OCI-LY1 (cell line): Measurements from ENCODE around the gene GAS6.

Source experiments
- H2AFZ ChIP-seq: fragments of 200-600 bp; sonication (generic), shearing (Covaris generic); 2 replicates; pipeline ENCODE4 v1.6.0; 2014; ENCODE audit warnings: antibody characterized with exemption, mild to moderate bottlenecking, low read length
- H3F3A ChIP-seq: fragments of 200-600 bp; sonication (generic), shearing (Covaris generic); 2 replicates; pipeline ENCODE4 v1.6.0; 2014; ENCODE audit warnings: mild to moderate bottlenecking, antibody characterized with exemption, low read length, moderate library complexity; ENCODE audit not compliant: insufficient read depth
- H3K27ac ChIP-seq: fragments of 200-600 bp; sonication (generic); 2 replicates; pipeline ENCODE4 v1.5.1; 2014; ENCODE audit warnings: low read length, mixed run types, mild to moderate bottlenecking, low read depth; ENCODE audit not compliant: poor library complexity, severe bottlenecking
- H3K27me3 ChIP-seq: fragments of 200-600 bp; sonication (generic); 2 replicates; pipeline ENCODE4 v1.6.0; 2014; ENCODE audit warnings: antibody characterized with exemption, mild to moderate bottlenecking, low read length, moderate library complexity; ENCODE audit not compliant: insufficient read depth
- H3K36me3 ChIP-seq: fragments of 200-600 bp; sonication (generic); 2 replicates; pipeline ENCODE4 v1.6.1; 2014; ENCODE audit warnings: mild to moderate bottlenecking, antibody characterized with exemption, low read length, moderate library complexity, mixed read lengths; ENCODE audit not compliant: insufficient read depth
- H3K4me1 ChIP-seq: fragments of 200-600 bp; sonication (generic); 2 replicates; pipeline ENCODE4 v1.5.1; 2014; ENCODE audit warnings: mild to moderate bottlenecking, low read length, moderate library complexity; ENCODE audit not compliant: insufficient read depth, severe bottlenecking
- H3K4me2 ChIP-seq: fragments of 200-600 bp; sonication (generic), shearing (Covaris generic); 2 replicates; pipeline ENCODE4 v1.6.1; 2014; ENCODE audit warnings: low read length
- H3K4me3 ChIP-seq: fragments of 200-600 bp; sonication (generic); 2 replicates; pipeline ENCODE4 v1.5.1; 2014; ENCODE audit warnings: low read length, low read depth, mild to moderate bottlenecking, mixed read lengths; ENCODE audit not compliant: poor library complexity, severe bottlenecking
- H3K79me2 ChIP-seq: fragments of 200-600 bp; shearing (Covaris generic); 2 replicates; pipeline ENCODE4 v1.6.1; 2016; ENCODE audit warnings: mixed run types, low read length, mixed read lengths; ENCODE audit not compliant: insufficient read depth
- H3K9ac ChIP-seq: fragments of 200-600 bp; sonication (generic), shearing (Covaris generic); 2 replicates; pipeline ENCODE4 v1.6.1; 2014; ENCODE audit warnings: mild to moderate bottlenecking, low read length, mixed read lengths
- H3K9me2 ChIP-seq: fragments of 200-600 bp; sonication (generic), shearing (Covaris generic); 2 replicates; pipeline ENCODE4 v1.6.1; 2014; ENCODE audit warnings: low read depth, mild to moderate bottlenecking, low read length, mixed read lengths
- H3K9me3 ChIP-seq: fragments of 200-600 bp; shearing (Covaris generic); 2 replicates; pipeline ENCODE4 v1.6.1; 2014; ENCODE audit warnings: low read length, mixed read lengths
- H4K20me1 ChIP-seq: fragments of 200-600 bp; sonication (generic), shearing (Covaris generic); 2 replicates; pipeline ENCODE4 v1.6.0; 2016; ENCODE audit warnings: mild to moderate bottlenecking, low read length; ENCODE audit not compliant: insufficient read depth
- CTCF ChIP-seq: fragments of 200-600 bp; sonication (generic), shearing (Covaris generic); IDR thresholded peaks from 2 replicates; pipeline ENCODE4 v1.5.1; 2017; ENCODE audit warnings: mild to moderate bottlenecking, antibody characterized with exemption, low read length, moderate library complexity, mixed read lengths
- EZH2 ChIP-seq: fragments of 200-600 bp; sonication (generic), shearing (Covaris generic); IDR thresholded peaks from 2 replicates; pipeline ENCODE4 v1.8.0; 2017; ENCODE audit warnings: borderline replicate concordance, mixed run types, mild to moderate bottlenecking, antibody characterized with exemption, low read length, moderate library complexity, mixed read lengths

The GAS6 gene

GRCh38 chr13:113815151-113816058, 48.5 kb downstream of the GAS6 start:
- peaks cover 24% of the 10 kb centered on the region for H3K36me3 ChIP-seq
- peak overlapping the region; percentile 62 for H3K27ac ChIP-seq
- H4K20me1 ChIP-seq: no peaks in the 10 kb centered on the region
- TF ChIP-seq CTCF (no peak), EZH2 (no peak)
- H3K27me3 ChIP-seq: no peaks in the 10 kb centered on the region
- peak overlapping the region; percentile 92 for H3K4me3 ChIP-seq
- H3K4me1 ChIP-seq: peaks cover 10% of the 10 kb centered on the region
- H3K4me2 ChIP-seq: peak overlapping the region; percentile 73
- no peaks in the 10 kb centered on the region for H3K9me3 ChIP-seq
- H3K79me2 ChIP-seq: no peaks in the 10 kb centered on the region
- no peaks in the 10 kb centered on the region for H3K9me2 ChIP-seq
- H3K9ac ChIP-seq: peak overlapping the region; percentile 81
- H2AFZ ChIP-seq: no peak overlapping the region
- no peaks in the 10 kb centered on the region for H3F3A ChIP-seq

DNA sequence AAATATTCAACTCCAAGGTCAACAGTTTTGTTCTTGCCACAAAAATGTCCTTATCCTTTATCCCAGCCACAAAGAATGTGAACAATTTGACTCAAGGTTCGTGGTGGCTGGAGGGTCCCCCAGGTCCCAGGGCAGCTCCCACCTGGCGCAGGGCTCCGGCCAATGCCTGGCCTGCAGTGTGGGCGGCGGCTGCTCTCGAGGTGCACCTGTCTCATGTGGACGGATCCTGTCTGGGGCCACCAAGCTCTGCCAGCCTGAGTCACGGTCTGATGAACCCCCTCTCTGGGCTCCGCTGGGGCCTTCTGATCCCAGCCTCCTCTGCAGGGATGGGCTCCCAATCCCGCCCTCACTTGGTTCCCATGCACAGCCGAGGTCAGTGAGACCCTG, 49.4 kb downstream of the GAS6 start:
- H3K79me2 ChIP-seq: no peaks in the 10 kb centered on the region
- no peaks in the 10 kb centered on the region for H4K20me1 ChIP-seq
- H3K9me2 ChIP-seq: no peaks in the 10 kb centered on the region
- H3K9ac ChIP-seq: no peak overlapping the region
- peaks cover 16% of the 10 kb centered on the region for H3K36me3 ChIP-seq
- no peak overlapping the region for H3K4me3 ChIP-seq
- no peaks in the 10 kb centered on the region for H3F3A ChIP-seq
- H3K27ac ChIP-seq: no peak overlapping the region
- H2AFZ ChIP-seq: no peak overlapping the region
- TF ChIP-seq EZH2 (no peak), CTCF (no peak)
- H3K4me1 ChIP-seq: peaks cover 10% of the 10 kb centered on the region
- H3K9me3 ChIP-seq: peaks cover 2% of the 10 kb centered on the region; the same call in 1 of the 2 replicates
- H3K27me3 ChIP-seq: no peaks in the 10 kb centered on the region
- no peak overlapping the region for H3K4me2 ChIP-seq

DNA sequence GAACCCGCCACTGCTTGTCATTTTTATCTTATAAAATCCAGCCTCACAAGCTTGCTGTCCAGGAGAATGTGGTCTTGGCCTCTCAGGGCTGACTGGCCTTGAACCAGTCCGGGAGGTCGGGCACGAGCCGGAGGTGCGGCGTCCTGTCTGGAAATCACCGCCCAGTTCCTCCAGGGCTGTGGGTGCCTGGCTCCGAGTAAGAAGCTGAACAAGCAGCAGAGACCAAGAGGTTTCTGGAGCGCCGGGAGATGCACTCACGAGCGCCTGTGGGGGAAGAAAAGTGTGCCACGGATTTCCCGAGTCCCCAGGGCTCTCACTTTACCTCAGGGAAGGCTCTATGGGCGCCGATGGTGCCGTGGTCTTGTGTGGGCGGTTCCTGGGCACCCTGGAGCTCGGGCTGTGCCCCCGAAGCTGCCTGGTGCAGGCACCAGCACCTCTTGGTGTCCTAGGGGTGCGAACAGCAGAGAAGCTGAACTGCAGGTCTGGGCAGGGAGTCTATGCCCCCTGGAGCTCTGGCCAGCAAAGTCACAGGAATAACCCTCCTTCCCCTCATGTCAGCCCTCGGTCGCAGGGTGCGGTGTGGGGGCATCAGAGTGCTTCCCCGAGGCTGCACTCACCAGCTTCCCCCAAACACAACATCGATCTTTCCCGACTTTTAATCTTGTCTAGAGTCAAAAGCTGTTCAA, 50.0 kb downstream of the GAS6 start:
- Histone ChIP-seq H3K4me2 (no peak overlapping the region), H4K20me1 (no peaks in the 10 kb centered on the region), H3K9ac (no peak overlapping the region), H3K27ac (no peak overlapping the region), H3K36me3 (peaks cover 11% of the 10 kb centered on the region), H2AFZ (no peak overlapping the region), H3K9me3 (peaks cover 2% of the 10 kb centered on the region; the same call in 1 of the 2 replicates), H3K79me2 (no peaks in the 10 kb centered on the region), H3K4me3 (no peak overlapping the region), H3K9me2 (no peaks in the 10 kb centered on the region), H3K4me1 (peaks cover 10% of the 10 kb centered on the region), H3F3A (no peaks in the 10 kb centered on the region), H3K27me3 (no peaks in the 10 kb centered on the region)
- TF ChIP-seq CTCF (no peak), EZH2 (no peak)
